KMS-11 (cell line): Measurements from ENCODE around the gene HSD17B8.

ENCODE experiments used
- H2AFZ ChIP-seq: fragments of 200-600 bp; sonication (generic); 2 replicates; pipeline ENCODE4 v1.6.1; 2016; ENCODE audit warnings: antibody characterized with exemption, mixed run types, low read depth
- H3K27ac ChIP-seq: fragments of 200-600 bp; sonication (generic); 2 replicates; pipeline ENCODE4 v1.6.1; 2016; ENCODE audit warnings: mild to moderate bottlenecking, mixed run types
- H3K27me3 ChIP-seq: fragments of 200-600 bp; sonication (generic); 2 replicates; pipeline ENCODE4 v1.6.1; 2017; ENCODE audit warnings: mild to moderate bottlenecking, low read depth, mixed run types, moderate library complexity; ENCODE audit not compliant: insufficient read depth
- H3K36me3 ChIP-seq: fragments of 200-600 bp; sonication (generic); 2 replicates; pipeline ENCODE4 v1.6.1; 2017; ENCODE audit warnings: mild to moderate bottlenecking, mixed run types; ENCODE audit not compliant: insufficient read depth
- H3K4me1 ChIP-seq: fragments of 200-600 bp; sonication (generic); 2 replicates; pipeline ENCODE4 v1.6.1; 2016; ENCODE audit warnings: mild to moderate bottlenecking, low read depth, mixed run types; ENCODE audit not compliant: poor library complexity, severe bottlenecking
- H3K4me2 ChIP-seq: fragments of 200-600 bp; sonication (generic); 2 replicates; pipeline ENCODE4 v1.7.0; 2016; ENCODE audit warnings: mild to moderate bottlenecking, mixed run types
- H3K4me3 ChIP-seq: fragments of 200-600 bp; sonication (generic); IDR thresholded peaks from 2 replicates; pipeline ENCODE4 v1.6.1; 2017; ENCODE audit warnings: low read depth, low read length, mixed read lengths; ENCODE audit not compliant: insufficient read depth
- H3K79me2 ChIP-seq: fragments of 200-600 bp; sonication (generic); 2 replicates; pipeline ENCODE4 v1.6.1; 2016; ENCODE audit warnings: low read depth, mixed run types; ENCODE audit not compliant: insufficient read depth
- H3K9ac ChIP-seq: fragments of 200-600 bp; sonication (generic); 2 replicates; pipeline ENCODE4 v1.6.1; 2016; ENCODE audit warnings: mild to moderate bottlenecking, mixed run types
- H4K20me1 ChIP-seq: fragments of 200-600 bp; sonication (generic); 2 replicates; pipeline ENCODE4 v1.6.1; 2016; ENCODE audit warnings: mild to moderate bottlenecking, mixed run types; ENCODE audit not compliant: insufficient read depth
- CTCF ChIP-seq: fragments of 200-600 bp; sonication (generic); conservative IDR thresholded peaks from 2 replicates; pipeline ENCODE4 v1.6.1; 2017; ENCODE audit warnings: low read depth, mild to moderate bottlenecking, antibody characterized with exemption, low read length, moderate library complexity, mixed read lengths

Gene HSD17B8

GRCh38 chr6:33204415-33205190, at the start of gene HSD17B8:
Gene HSD17B8 (plus strand): TSS chr6:33204655. CDS start chr6:33204669, 14 bp downstream.
- peaks cover 20% of the 10 kb centered on the region for H3K79me2 ChIP-seq
- H3K4me2 ChIP-seq = peak within 1 kb of the TSS; percentile 94
- peak within 1 kb of the TSS; percentile 87 for H3K9ac ChIP-seq
- no peak for TF ChIP-seq CTCF
- no peaks in the 10 kb centered on the region for H3K27me3 ChIP-seq
- peak within 1 kb of the TSS; percentile 68 for H3K27ac ChIP-seq
- H2AFZ ChIP-seq = peak within 1 kb of the TSS; percentile 69; the same call in 1 of the 2 replicates
- H3K4me1 ChIP-seq = peaks cover 35% of the 10 kb centered on the region
- no peak within 1 kb of the TSS for H3K4me3 ChIP-seq
- no peaks in the 10 kb centered on the region for H4K20me1 ChIP-seq
- no peaks in the 10 kb centered on the region for H3K36me3 ChIP-seq

GRCh38 chr6:33156561-33156960, 47.9 kb upstream of the HSD17B8 start:
- Histone ChIP-seq H4K20me1 (no peaks in the 10 kb centered on the region), H3K27ac (no peak overlapping the region), H2AFZ (no peak overlapping the region), H3K9ac (no peak overlapping the region), H3K36me3 (no peaks in the 10 kb centered on the region), H3K4me1 (peaks cover 9% of the 10 kb centered on the region), H3K4me2 (no peak overlapping the region), H3K79me2 (no peaks in the 10 kb centered on the region), H3K27me3 (no peaks in the 10 kb centered on the region), H3K4me3 (no peak overlapping the region)
- no peak for TF ChIP-seq CTCF

- no peak overlapping the region for H3K4me2 ChIP-seq
- no peaks in the 10 kb centered on the region for H3K27me3 ChIP-seq
- peaks cover 12% of the 10 kb centered on the region for H3K4me1 ChIP-seq
- no peaks in the 10 kb centered on the region for H3K36me3 ChIP-seq
- no peak for TF ChIP-seq CTCF
- no peak overlapping the region for H3K27ac ChIP-seq
- no peak overlapping the region for H2AFZ ChIP-seq
- H3K79me2 ChIP-seq = no peaks in the 10 kb centered on the region
- H4K20me1 ChIP-seq = no peaks in the 10 kb centered on the region
- no peak overlapping the region for H3K9ac ChIP-seq
- no peak overlapping the region for H3K4me3 ChIP-seq
Measured at GRCh38 chr6:33156964-33157363, 47.5 kb upstream of the HSD17B8 start.

- Histone ChIP-seq H3K4me3 (no peak overlapping the region), H3K79me2 (no peaks in the 10 kb centered on the region), H3K27me3 (no peaks in the 10 kb centered on the region), H3K4me1 (peaks cover 16% of the 10 kb centered on the region), H3K27ac (no peak overlapping the region), H3K9ac (no peak overlapping the region), H3K4me2 (no peak overlapping the region), H2AFZ (no peak overlapping the region), H4K20me1 (no peaks in the 10 kb centered on the region), H3K36me3 (no peaks in the 10 kb centered on the region)
- TF ChIP-seq CTCF = no peak
Measured at GRCh38 chr6:33160096-33160495, 44.4 kb upstream of the HSD17B8 start.
